GM18498 (cell line): ENCODE measurements around the gene ASPA.

ENCODE experiments used
- ATAC-seq: cut with Tn5 transposase; IDR thresholded peaks from one replicate; pipeline ENCODE4 v1.9.1; 2021; ENCODE audit warnings: mild to moderate bottlenecking, moderate library complexity; ENCODE audit not compliant: unreplicated experiment

Gene ASPA

DNA sequence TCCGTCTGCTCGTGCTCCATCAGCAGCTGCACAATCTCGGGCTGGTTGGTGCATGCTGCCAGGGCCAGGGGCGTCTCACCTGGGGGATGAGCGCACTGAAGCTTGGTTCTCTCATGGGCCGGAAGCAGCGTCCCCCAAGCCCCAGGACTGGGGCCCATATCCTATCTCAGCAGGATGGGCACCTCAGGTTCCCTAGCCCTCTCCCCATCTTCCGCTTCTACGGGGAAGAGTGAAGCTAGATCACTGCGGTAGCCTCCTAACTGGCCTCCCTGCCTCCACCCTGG, 57.0 kb downstream of the ASPA start:
- no peak for ATAC-seq

DNA sequence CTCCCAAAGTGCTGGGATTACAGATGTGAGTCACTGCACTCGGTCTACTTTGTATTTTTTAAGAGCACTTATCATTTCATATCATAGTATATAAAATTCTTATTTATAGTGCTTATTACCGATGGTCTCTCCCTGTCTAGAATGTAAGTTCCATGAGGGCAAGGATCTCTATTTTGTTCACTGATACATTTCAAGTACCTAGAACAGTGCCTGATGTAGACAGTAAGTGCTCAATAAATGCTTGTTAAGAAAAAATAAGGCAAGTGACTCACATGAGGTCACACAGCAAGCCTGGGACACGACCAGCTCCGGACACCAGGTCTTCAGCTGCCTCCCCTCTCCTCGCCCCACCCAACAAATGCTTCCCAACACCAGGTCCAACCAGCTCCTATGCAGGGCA, 58.0 kb downstream of the ASPA start:
- no peak for ATAC-seq

DNA sequence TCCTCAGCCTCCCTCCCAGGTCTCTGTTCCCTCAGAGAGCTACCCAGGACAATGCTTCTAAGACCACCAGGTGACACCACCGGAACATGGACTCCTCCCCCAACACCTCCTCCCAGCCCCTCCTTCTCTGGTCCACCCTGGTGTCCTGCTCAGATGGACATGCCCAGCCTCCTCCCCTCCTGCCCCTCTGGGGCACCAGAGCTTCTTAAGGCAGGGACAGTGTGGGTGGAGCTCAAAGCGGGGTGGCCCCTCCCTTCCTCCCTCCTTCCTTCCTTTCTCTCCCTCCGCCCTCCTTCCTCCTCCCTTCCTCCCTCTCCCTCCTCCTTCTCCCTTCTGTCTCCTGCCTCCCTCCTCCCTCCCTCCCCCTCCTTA, 59.1 kb downstream of the ASPA start:
- no peak for ATAC-seq

DNA sequence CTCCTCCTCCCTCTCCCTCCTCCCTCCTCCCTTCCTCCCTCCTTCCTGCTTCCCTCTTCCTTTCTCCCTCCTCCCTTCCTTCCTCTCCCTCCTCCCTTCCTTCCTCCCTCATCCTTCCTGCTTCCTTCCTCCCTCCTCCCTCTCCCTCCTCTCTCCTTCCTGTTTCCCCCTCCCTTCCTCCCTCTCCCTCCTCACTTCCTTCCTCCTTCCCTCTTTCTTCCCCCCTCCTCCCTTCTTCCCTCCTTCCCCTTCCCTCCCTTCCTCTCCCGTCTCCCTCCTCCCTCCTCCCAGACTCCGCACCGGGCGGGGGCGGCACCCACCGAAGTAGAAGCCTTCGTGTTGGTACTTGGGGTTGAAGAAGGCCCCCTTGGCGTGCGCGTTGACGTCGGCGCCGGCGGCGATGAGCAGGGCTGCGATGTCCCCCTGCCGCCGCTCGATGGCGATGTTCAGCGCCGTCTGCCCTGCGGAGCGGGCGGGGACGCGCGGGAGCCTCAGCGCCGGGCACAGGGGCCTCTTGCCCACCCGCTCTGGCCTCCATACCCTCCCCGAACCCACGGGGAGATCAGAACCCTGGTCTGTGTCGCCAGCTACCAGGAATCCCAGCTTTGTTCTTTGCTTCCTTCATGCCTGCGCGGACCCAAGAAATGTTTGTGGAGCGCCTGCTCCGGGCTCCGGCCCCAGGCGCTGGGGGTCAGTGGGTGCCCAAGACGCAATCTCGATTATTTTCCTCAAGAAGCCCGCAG, 59.6 kb downstream of the ASPA start:
- ATAC-seq = peak; percentile 55

DNA sequence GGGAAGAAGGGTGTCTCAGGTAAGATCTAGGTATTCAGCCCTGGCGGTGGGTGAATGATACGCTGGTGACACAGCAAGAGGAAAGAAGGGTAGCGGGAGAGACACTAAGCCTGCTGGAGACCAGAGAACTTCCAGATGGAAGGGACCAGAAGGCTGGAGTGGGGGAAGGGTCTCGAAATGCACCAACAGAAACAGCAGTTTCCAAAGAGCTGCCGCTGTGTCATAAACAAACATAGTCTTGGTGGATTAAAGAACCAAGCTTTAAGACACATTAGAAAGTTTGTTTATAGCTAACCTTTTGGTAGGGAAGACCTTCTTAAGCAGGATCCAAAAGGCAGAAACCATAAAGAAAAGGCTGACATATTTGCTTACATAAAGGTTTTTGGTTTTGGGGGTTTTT, 60.9 kb downstream of the ASPA start:
- no peak for ATAC-seq

DNA sequence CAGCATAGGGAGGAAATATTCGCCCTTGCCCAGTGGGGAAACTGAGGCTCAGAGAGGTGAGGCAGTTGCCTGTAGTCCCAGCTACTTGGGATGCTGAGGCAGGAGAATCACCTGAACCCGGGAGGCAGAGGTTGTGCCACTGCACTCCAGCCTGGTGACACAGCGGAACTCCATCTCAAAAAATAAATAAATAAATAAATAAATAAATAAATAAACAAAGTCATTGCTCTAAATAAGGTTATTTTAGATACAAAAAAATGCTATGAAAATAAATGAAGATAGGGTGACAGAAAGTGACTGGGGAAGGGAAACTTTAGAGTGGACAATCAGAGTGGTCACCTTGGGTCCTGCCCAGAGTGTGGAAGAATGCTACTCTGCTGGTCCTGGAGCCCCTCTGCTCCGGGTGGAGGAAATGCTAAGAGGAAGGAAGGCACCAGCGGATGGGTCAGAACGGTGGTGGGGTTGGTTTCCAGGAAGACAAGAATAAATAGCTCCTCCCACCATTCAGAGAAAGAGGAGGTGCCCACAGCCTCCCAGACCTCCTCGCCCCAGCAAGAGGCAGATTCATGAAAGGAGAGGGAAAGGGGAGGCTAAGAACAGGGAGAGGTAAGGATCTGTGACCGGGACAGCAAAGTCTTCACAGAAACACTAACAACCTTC, 64.2 kb downstream of the ASPA start:
- no peak for ATAC-seq

DNA sequence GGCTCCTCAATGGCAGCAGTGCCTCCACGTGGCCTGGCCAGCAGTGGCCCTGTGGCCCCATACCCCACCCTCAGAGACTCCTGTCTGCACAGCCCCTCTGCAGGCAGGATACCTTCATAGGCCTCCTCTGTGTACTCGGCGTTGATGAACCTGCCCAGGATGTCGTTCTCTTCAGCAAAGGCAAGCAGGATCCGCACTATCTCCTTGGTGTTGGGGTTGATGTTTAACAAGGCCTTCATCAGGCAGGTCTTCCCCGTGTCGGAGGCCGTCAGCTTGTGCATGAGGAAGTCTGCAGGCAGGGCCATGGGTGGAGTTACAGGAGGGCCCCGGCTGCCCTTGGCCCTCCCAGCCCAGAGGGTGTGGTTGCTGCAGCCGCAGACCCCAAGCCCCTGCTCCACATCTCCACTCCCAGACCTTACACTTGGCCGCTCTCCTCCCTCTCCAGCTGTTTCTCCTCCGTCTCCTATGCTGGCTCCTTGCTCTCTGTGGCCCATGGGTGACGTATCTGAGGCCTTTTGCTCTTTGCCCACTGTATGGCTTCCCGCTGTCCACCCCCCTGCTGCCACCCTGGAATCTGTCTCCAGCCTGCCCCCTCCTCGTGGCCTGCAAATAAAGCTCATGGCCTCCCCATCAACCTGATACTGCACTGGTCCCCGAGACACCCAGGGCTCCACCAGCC, 66.8 kb downstream of the ASPA start:
- no peak for ATAC-seq

DNA sequence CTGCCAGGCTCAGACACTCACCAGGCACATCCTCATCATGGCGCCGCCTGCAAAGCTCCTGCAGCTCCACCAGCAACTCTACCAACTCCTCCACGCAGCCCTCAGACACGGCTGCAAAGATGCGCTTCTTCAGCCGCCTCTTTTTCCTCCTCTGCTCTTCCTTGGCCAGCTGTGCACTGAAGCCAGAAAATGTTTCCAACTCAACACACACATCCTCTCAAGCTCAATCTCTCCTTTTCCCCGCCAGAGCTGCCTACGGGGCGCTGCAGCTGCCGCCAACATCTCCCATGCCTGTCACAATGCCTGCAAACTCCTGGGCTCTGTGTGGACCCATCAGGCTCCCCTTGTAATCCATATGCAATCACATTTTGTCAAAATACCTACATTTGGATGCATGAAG, 67.7 kb downstream of the ASPA start:
- no peak for ATAC-seq

DNA sequence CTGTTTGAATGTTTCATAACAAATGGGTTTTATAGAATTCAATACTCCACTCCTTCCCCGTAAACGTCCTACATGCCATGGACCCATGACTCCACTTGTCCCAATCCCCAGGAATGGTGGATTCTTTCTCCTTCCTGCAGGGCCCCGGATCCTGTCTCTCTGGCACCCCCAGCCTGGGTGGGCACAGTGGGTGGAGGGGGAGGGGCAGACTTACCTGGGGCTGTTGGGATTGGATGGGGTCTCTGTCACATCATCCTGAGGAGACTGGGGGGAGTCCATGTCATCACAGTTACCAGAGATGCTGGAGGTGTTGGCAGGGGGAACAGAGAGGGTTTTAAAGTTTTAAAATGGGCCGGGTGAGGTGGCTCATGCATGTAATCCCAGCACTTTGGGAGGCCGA, 68.6 kb downstream of the ASPA start:
- no peak for ATAC-seq

DNA sequence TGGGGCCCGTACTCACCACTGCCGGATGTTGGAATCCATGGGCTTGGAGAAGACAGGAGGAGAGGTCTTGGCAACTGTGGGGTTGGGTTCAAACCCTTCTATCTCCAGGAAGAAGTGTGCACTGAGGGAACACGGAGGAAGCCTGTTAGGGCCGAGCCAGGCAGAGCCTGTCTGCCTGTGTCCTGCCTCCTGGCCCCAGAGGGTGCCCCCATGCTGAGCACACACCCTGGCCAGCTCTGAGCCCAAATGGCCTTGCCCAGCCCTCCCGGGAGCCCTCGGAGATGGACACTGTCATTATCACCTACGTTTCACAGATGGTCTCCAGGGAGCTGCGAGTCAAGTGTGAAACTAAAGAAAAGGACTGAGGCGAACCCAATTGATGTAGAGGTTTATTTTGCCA, 69.4 kb downstream of the ASPA start:
- ATAC-seq = no peak

DNA sequence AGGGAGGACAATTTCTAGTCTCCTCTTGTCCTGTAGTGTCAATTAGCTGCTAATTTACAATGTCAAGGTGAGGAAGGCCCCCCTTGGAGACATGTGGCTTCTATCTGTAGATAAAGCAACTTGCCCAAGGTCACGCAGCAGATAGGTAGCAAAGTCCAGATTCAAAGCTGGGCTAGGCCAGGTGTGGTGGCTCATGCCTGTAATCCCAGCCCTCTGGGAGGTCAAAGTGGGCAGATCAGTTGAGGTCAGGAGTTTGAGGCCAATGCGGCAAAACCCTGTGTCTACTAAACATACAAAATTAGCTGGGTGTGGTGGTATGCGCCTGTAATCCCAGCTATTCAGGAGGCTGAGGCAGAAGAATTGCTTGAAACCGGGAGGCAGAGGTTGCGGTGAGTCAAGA, 70.7 kb downstream of the ASPA start:
- ATAC-seq = no peak

DNA sequence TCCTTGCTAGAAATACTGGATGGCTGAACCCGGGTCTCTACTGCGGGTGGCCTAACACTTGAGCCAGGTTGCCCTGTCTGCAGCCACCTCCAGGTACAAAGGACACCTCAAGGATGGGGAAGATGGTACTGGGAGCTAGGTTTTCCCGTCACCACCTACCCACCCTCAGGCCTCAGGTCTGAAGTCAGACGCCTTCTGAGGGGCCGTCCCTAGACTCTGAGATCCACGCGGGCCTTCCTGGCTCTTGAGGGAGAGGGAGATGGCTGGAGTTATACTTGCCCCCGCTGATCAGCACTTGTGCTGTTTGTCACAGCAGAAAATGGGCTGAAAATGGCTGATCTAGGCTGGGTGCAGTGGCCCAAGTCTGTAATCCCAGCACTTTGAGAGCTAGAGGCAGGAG, 71.2 kb downstream of the ASPA start:
- ATAC-seq = no peak

DNA sequence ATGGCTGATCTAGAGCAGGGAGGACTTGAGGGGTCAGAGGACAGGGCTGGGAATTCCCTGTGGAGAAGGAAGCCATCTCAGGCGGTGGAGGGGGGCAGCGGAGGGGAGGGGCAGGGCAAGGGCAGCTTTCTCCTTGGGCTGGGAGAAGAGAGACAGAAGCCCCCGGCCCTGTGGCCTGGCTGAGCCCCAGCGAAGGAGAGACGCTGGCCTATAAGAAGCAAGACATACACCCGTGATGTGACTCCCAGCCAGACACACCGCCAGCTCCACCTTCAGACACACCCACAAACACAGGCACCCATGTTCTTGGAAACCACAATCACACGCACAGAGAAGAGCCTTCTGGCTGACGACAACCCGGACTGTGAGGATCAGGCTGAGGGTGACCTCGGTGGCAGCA, 71.8 kb downstream of the ASPA start:
- no peak for ATAC-seq

DNA sequence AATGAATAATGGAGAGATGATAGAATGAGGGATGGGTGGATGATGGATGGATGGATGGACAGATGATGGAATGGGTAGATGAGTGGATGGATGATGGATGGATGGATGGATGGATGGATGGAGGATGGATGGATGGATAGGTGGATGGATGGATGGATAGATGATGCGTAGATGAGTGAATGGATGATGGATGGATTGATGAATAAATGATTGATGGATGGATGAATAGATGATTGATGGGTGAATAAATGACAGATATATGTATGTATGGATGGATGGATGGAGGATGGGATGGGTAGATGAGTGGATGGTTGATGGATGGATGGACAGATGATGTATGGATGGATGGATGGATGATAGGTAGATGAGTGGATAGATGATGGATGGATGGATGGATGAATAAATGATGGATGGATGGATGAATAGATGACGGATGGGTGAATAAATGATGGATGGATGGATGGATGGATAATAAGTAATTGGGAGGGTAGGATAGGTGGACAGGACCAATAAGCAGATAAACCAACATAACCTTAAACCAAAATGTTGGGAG, 73.9 kb downstream of the ASPA start:
- no peak for ATAC-seq

DNA sequence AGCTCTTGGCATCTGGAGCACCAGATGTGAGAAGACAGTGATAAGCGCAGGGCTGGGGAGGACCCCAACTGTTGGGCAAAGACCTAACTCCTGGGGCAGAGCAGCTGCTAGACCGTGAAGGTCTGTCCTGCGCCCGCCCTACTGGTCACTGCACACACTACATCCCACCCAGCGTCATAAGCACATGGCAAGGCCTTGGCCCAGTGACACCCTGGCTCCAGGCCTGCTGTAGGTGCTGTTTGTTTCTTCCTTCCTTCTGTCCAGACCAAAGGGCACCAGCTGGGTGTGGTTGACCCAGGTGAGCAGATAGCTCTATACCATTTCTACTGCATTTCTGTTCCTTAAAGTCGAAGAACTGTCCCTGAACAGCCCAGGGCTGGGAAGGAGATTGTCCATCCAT, 75.4 kb downstream of the ASPA start:
- no peak for ATAC-seq

DNA sequence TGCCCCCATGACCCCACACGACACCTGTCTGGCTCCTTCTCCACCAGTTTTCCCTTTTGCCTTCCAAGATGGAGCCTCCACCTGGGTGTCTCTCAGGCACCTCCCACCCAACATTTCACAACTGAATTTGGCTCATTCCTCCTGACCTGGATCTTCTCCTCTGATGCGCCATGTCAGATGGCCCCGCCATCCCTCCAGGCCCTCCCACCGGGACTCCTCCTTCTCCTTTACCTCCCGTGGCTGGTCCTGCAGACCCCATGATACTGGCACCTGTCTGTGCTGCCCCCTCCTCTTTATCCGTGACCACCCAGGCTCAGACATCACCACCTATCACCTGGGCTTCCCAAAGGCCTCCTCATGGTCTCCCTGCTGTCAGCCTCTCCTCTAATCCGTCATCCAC, 77.1 kb downstream of the ASPA start:
- no peak for ATAC-seq
